ENCODE results near the gene NOL4L.

NOL4L gene

DNA sequence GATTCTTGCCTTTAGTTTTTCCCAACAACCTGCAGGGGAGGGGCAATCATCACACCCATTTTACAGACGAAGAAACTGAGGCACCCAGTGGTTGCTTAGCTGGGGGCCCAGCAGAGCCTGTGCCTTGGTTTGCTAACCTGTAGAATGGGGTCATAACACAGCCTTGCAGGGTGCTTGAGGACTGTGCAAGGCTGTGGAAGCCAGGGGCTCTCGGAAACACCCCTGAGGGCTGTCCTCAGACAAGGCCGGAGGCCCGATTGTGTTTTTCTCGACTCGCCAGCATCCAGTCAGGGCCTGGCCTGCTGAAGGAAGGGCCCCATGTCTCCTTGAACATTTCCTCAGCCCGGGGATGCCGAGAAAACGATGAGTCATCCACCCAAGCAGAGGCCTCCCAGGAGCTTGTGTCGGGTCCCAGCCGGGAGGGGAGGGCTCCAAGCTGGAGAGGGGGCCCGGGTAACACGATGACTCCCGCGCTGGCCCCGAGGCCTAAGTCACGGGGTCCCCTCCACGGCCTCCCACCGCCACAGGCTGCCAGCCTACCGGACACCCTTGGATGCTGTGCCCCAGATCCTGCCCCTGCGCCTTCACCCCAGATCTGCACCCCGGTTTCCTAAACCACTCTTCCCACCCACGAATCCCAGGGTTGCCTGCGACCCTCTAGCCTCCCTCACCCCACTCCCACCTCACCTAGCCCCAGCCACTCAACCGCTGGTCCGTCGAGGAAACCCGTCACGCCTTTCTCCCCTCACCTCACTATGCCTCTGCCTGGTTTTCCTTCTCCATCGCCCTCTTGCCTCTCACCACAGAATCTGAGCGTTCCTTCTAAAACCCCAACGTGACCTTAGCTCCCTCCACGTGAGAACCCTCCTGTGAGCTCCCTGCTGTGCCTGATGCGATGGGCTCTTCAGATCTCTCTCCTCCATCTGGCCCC is 10.6 kb downstream of the NOL4L start:
- DNase-seq = no peak

DNA sequence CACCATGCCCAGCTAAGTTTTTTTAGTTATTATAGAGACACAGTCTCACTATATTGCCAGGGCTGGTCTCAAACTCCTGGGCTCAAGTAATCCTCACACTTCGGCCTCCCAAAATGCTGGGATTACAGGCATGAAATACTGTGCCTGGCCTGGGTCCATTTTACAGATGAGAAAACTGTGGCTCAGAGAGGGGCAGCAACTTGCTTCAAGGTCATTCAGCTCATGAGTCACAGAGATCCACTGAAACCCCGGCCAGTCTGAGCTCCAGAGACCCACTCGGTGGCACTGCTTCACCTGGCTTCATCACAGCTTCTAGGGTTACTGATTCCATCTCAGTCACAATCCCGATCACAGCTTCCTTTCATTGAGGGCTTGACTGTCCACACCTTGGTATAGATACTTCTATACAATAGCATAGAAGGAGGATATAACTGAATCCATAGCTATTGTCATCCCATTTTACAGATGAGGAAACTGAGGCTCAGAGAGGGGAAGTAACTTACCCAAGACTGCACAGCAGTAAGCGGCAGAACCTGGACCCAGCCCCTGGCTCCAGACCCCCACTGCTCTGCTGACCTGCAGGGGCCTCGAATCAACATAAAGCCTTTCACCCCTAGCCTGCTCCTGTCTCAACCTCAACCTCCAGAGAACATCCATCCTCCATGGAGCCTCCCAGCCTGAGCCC is 11.8 kb downstream of the NOL4L start:
- DNase-seq = no peak

DNA sequence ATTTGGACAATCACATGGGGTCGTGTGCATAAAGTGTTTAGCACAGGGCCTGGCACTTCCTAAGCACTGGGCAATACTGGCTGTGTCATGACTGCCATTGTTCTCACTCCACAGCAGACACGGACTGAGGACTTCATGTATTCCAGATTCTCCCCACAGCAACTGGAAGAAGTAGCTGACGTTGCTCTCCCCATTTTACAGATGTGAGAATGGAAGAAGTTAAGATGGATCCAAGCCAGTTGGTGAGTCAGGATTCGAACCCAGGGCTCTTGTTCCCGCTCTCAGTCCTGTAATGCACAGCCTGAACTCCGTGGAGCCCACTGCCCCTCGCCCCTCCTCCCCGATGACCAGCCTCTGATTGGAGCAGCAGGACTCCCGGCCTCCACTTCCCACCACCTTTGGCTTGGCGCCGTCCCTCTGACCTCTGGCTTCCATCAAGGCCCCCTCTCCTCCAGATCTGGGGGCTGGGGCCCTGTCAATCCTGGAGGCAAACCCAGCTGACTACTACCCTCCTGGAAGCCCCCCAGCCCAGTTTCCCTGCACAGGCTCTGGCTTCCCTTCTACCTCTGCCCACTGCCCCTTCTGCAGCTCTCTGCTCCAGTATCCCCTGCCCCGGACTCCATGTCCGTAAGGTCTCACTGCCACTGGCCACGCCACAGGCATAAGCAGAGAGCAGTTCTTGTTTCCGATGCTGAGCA is 12.7 kb downstream of the NOL4L start:
- DNase-seq = no peak

DNA sequence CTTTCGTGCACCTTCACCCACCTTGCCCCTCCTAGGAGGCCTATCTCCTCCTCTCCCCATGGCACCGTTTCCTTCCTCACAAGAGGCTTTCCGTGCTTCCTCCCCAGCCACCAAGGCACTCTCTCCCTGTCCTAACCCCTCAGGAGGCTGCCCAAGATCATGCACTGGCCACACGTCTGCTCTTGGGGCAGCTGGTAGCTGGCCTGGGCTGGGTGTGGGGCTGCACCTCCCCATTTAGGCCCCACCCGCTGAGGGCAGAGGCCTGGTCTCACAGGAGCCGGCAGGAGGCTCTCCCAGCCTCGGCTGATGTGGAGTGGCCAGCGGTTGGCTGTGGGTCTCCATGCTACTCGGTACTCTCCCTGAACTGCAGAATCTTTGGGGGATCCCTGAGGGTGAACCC is 13.6 kb downstream of the NOL4L start:
- no peak for DNase-seq

DNA sequence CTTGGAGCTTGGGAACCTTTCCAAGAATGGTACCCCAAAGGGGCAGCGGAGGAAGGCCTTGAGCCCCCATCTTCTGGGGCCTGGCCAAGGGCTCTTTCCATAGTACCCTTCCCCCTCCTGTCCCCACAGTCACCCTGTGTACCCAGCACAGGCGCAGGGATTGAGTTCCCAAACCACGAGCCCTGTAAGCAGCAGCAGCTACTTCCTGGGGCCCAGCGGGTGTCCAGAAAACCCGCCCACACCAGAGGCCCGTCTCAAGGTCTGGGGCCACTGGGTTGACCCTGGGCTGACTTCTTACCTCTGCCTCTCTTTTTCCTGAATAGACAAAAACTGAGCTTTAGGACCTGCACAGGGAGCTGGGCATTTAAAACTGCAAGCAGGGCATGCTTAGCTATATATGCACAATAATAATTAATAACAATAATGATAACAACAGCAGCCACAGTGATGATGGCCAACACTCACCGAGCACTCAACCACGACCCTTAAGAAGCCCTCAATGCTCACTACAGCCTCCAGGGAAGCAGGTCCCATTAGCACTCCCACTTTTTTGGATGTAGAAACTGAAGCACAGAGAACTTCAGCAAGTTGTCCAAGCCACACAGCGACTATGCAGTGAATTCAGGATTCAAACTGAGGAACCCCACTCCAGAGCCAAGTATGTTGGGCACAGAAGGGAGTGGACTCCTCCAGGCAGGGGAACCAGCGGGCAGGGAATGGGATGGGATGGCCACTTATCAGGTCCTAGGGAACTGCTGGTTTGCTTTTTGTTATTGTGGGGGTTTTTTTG is 14.5 kb downstream of the NOL4L start:
- no peak for DNase-seq

DNA sequence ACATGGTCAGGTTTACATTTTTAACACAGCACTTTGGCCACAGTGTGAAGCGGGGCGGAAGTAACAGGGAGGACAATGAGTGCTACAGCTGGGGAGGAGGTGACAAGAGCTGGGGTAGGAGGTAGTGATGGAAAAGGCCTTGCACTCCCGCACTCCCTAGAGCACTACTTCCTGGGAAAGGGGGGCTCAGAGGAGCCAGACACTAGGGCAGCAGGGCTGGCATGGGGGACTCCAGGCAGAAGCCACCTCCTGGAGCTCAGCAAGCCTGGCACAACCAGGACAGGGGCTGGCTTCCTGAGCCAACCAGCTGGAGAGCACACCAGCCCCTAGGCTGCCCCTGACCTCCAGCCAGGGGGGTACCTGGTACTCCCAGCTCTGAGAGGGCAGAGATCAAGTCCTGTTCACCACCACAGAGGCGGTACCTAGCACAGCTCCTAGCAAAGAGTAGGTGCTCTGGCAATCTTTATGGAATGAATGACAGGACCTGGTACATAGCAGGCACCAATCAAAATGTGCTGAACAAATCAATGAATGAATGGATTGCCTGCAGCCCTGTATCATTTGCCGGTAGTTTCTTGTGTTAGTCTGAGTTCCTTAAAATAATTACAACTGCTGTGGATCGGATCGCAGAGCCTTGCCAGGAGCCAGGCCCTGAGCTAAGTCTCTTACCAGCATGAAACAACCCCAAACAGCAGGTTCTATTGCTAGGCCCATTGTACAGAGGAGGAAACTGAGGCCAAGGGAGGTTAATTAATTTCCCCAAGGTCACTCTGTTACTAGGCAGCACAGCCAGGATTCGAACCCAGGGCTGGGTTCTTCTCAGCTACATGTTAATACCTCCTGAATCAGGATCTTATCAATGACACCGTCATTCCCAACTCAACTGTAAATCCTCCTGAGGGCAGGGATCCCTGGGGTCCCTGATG is 15.5 kb downstream of the NOL4L start:
- DNase-seq = no peak

DNA sequence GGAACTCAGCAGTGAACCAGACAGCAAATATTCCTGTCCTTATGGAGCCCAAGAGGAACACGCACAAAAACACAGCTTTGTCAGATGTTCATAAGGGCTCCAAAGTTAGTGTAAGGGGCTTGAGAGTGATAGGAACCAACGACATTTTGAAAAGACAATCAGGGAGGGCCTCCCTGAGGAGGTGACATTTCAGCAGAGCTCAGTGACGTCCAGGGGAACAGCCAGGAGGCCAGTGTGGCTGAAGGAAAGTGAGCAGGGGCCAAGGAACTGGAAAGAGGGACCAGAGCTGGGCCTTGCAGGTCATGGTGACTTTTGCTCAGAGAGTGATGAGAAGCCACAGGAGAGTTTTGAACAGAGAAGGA is 16.1 kb downstream of the NOL4L start:
- DNase-seq = no peak

DNA sequence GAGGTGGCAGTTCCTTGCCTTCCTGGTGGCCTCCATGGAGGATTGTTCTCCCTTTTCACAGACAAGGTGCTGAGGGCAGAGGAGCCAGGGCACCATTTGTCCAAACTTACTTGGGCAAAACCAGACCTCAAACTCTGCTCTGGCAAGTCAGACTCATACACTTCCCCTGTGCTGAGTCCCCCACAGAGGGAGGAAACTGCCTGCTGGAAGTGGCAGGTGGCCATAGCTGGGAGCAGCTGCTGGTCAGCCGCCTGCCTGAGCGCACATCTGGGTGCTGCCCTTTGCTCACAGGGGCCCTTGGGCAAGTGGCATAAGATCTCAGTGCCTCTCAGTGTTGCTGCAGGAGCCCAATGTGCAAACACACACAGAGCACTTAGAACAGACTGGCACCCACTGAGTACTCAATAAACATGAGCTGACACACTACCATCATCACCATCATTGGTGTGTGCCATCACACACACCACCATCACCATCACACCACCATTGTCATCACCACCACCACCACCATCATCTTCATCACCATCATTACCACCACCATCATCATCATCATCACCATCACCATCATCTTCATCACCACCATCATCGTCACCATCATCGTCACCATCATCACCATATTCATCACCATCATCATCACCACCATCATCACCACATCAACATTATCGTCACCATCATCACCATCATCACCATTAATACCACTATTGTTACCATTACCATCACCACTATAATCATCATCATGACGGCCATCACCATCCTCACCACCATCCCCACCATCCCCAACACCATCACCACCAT is 17.6 kb downstream of the NOL4L start:
- DNase-seq = no peak

DNA sequence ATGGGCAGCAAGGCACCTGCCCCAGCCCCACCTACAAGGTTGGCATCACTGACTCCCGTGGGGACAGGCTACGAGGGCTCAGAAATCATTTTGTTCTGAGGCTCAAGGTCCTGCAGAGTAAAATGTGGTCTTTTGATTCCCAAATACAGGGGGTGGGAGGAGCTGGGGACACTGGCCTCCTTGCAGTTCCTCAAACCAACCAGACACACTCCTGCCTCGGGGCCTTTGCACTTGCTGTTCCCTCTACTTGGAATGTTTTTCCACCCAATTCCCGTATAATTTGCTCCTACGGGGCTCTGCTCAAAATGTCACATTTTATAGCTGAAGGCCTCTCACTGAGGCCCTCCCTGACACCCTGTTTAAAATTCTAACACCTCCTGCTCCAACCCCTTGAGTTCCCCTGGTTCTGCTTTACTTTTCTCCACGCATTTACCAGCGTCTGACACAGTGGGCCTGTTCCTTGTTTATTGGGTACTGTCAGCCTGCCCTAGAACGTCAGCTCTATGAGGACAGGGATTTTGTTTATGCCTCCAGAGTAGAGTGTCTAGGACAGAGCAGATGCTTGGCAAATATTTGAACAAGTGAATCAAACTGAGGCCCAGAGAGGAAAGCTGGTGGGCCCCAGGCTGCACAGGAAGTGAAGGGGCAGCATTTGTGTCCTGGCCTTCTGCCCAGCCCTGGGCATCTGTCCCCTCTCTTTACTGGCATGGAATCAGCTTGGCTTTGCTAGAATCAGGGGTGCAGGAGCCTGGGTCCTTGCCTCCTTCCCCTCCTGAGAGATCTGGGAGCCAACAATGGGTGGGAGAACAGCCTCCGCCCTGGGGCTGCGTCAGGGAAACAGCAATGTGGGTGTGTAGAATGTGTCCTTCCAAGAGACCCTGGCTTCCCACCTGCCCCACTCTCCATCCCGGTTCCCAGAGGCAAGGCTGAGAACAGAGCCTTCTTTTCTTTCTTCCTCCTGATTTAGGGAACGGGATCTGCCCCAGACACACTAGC is 18.5 kb downstream of the NOL4L start:
- no peak for DNase-seq

DNA sequence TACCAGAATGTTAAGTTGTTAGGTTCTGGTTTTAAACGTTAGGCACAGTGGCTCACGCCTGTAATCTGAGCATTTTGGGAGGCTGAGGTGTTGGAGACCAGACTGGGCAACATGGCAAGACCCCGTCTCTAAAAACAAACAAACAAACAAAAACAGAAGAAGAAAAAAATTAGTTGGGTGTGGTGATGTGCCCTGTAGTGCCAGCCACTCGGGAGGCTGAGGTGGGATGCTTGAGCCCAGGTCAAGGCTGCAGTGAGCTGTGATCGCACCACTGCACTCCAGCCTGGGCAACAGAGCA is 19.4 kb downstream of the NOL4L start:
- DNase-seq = no peak

DNA sequence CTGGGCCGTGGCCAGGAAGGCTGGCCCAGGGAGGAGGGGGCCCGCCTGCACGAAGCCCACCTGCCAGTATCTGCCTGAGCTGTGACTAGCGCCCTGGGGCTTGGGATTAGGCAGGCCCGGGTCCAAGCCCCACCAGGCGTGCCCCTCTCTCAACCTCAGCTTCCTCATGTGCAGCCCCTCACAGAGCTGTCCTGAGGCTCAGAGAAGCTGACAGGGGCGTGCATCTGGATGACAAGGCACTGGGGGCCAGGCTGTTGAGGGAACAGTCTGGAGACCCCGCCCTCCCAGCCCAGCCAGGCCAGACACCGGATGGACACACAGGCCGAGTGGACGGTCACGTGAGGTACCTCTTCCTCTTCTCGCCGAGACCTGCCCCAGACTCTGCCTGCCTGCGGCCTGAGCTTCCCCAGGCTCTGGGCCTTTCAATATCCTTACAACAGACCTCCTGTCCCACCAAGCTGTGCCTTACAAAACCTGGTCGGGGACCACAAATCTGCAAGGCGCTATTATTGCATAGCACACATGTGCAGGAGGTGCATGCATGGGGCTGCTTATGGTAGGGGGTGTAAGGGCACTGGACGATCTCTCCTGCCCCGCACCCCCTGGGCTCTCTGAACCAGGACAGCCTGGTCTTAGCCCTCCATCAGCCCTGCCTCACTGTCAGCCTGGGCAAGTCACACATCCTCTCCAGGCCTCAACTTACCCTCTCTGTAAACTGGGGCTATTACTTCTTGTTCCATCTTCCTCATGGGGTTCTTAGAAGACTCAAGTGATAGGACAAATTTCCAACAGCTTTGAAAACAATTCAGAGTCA is 20.0 kb downstream of the NOL4L start:
- DNase-seq = no peak

DNA sequence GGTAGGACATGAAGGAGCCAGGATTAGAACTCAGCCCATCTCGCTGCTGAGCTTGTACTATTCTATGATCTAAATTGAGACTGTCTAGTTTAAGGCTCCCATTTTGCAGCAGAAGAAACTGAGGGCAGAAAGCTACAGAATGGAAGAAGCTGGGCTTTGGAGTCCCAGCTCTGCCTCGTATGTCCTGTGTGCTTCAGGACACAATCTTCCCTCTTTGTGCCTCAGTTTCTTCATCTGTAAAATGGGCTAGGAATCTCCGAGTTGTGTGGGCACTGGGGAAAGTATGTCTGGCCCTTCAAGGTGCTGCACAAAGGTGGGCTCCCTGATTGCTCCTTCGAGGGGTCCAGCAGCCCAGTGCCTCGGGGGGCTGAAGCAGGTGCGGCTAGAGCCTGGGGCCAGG is 20.7 kb downstream of the NOL4L start:
- no peak for DNase-seq

DNA sequence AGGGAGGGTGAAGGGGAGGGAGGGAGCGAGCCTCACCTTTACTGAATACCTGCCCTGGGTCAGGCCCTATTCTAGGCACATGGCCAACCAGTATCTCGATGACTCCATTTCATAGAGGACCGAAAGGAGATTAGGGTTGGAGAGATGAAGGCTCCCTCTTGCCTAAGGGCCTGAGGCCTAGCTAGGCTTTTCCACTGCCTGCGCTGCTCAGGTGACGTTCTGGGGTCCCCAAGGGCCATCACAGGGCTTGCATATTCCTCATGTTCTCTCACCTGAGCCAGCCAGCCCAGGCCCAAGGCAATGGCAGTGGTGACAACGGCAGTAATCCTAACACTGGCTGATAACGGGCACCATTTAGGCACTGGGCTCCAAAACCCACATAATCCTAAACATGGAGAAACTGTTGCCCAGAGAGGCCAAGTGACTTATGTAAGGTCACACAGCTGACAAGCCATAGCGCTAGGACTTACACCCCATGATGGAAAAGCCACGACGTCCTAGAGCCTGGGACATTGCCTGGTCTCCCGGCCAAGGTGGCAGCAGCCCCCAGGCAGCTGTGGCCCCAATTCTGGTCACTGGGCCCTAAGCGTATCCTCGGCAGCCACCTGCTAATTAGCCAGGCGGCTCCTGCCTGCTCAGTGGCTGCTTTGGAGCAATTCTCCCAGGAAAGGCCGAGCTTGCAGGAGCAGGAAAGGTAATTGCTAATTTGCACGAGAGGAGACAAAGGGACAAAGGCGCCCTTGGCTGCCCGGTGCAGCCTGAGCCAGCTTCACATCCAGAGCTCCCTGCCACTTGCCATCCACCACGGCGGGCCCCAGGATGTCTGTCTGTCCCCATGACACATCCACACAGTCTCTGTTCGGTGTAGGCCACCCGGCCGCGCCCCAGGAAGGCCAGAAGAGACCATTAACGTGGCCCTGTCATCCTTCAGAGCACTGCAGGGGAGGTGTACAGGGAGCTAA is 21.5 kb downstream of the NOL4L start:
- DNase-seq = no peak

DNA sequence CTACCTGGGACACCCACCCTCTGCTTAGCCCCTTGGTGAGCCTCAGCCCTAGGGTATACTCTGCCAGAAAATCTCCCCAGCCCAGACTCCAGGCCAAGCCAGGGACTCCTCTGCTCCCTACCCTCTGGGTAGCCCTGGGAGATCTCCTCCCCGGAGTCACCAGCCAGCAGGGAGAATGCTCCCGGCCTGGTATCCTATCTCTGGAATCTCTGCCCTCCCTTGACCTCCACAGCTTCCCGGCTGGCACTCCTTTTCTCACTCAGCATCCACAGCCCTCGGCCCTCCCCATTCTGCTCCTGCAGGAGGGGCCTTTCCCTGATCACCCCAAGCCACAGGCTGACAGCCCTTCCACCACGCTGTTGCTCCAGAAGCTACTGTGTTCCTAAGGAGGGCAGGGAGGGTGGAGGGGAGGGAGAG is 22.6 kb downstream of the NOL4L start:
- no peak for DNase-seq

DNA sequence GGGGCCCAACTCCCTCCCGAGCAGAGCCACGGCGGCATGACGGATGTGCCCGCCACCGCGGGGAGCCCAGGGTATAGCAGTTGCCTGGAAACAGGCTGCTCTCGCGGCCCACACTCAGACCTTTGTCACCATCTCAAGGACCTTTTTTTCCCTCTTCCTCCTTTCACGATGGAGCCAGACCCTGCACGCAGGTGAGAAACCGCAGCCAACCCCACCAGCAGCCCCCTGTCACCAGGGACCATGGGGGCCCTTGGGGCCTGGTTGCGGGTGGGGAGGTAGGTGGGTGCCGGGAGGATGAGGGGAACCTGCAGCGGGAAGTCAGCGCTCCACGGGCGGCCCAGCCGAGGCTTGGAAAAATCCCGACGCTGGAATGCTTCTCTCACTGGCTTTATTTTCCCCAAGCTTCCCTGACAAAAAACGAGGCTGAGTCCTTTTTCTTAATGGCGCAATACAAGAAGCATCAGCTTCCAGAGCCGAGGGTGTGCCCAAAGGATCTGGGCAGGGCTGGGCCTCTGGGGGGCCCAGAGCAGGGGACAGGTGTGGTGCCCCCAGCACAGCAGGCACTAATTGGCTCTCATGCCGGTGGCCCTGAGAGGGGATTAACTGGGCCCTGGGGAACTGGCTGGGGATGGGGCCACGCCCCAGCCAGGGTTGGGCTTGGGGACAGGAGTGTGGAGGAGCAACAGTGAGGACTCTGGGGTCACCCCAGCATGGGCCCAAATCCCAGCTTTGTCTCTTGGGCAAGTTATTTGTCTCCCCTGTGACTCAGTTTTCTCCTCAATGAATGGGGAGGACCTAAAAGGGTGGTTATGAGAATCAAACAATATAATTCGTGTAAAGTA is 23.9 kb downstream of the NOL4L start:
- no peak for DNase-seq

DNA sequence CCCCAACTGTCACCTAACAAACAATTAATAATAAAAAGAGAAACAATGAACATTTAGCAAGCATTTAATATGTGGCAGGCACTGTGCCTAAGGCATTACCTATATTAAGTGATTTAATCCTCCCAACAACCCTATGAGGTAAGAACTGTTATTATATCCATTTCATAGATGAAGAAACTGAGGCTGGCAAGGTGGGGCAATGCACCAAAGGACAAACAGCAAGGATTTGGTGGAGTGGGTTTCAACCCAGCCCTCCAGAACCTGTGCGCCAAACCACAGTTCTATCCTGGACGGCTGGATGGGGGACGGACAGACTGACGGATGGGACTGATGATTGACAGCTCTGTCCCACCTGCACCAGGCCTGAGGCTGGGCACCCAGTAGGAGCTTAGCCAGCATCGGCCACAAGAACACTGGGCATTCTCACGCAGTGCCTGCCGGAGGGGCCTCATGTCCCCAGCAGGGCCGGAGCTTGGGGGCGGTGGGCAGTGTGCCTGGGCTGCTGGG is 24.6 kb downstream of the NOL4L start:
- DNase-seq = no peak
